DOHH2 (cell line): ENCODE measurements around the gene ORC4.

Experiments
- H3F3A ChIP-seq: fragments of 200-600 bp; sonication (generic), shearing (Covaris generic); 2 replicates; pipeline ENCODE4 v1.6.0; 2016; ENCODE audit warnings: antibody characterized with exemption, mild to moderate bottlenecking; ENCODE audit not compliant: control insufficient read depth, insufficient read depth
- H3K27ac ChIP-seq: fragments of 200-600 bp; sonication (generic); 2 replicates; pipeline ENCODE4 v1.5.1; 2014; ENCODE audit warnings: low read depth, mild to moderate bottlenecking, low read length, moderate library complexity
- H3K27me3 ChIP-seq: fragments of 200-600 bp; sonication (generic); 2 replicates; pipeline ENCODE4 v1.6.1; 2014; ENCODE audit warnings: mild to moderate bottlenecking, low read length, mixed read lengths; ENCODE audit not compliant: control insufficient read depth
- H3K36me3 ChIP-seq: fragments of 200-600 bp; sonication (generic); 2 replicates; pipeline ENCODE4 v1.6.1; 2014; ENCODE audit warnings: mild to moderate bottlenecking, low read length, moderate library complexity, mixed read lengths; ENCODE audit not compliant: control insufficient read depth
- H3K4me1 ChIP-seq: fragments of 200-600 bp; sonication (generic); 2 replicates; pipeline ENCODE4 v1.6.1; 2014; ENCODE audit warnings: mild to moderate bottlenecking, low read length, mixed read lengths; ENCODE audit not compliant: control insufficient read depth
- H3K4me2 ChIP-seq: fragments of 200-600 bp; sonication (generic); 2 replicates; pipeline ENCODE4 v1.6.0; 2014; ENCODE audit warnings: mild to moderate bottlenecking, low read length, moderate library complexity
- H3K4me3 ChIP-seq: fragments of 200-600 bp; sonication (generic); 2 replicates; pipeline ENCODE4 v1.5.1; 2014; ENCODE audit warnings: mild to moderate bottlenecking, low read length, mixed read lengths
- H3K79me2 ChIP-seq: fragments of 200-600 bp; sonication (generic); 2 replicates; pipeline ENCODE4 v1.6.1; 2014; ENCODE audit warnings: mild to moderate bottlenecking, low read length, mixed read lengths; ENCODE audit not compliant: control insufficient read depth
- H3K9me2 ChIP-seq: fragments of 200-600 bp; sonication (generic); replicated peaks from 2 replicates; pipeline ENCODE4 v1.6.1; 2014; ENCODE audit warnings: mild to moderate bottlenecking, low read length, mixed read lengths; ENCODE audit not compliant: control insufficient read depth
- H3K9me3 ChIP-seq: fragments of 200-600 bp; sonication (generic); 2 replicates; pipeline ENCODE4 v1.6.1; 2014; ENCODE audit warnings: antibody characterized with exemption, low read length, mixed read lengths; ENCODE audit not compliant: control insufficient read depth, insufficient read depth
- H4K20me1 ChIP-seq: fragments of 200-600 bp; sonication (generic); 2 replicates; pipeline ENCODE4 v1.6.0; 2014; ENCODE audit warnings: low read depth, mild to moderate bottlenecking, antibody characterized with exemption, low read length, moderate library complexity; ENCODE audit not compliant: control insufficient read depth, insufficient read depth
- EZH2phosphoT487 ChIP-seq: fragments of 200-600 bp; sonication (generic); IDR thresholded peaks from 2 replicates; pipeline ENCODE4 v1.6.1; 2017; ENCODE audit warnings: borderline replicate concordance, mild to moderate bottlenecking, antibody characterized with exemption, low read length, moderate library complexity, mixed read lengths
- TF ChIP-seq, protein P1 (sequence below): fragments of 200-600 bp; sonication (generic); IDR thresholded peaks from one replicate; pipeline ENCODE4 v1.5.1; 2014; ENCODE audit warnings: antibody characterized with exemption, mild to moderate bottlenecking, low read depth, low read length; ENCODE audit not compliant: poor library complexity, severe bottlenecking

ORC4 gene

DNA sequence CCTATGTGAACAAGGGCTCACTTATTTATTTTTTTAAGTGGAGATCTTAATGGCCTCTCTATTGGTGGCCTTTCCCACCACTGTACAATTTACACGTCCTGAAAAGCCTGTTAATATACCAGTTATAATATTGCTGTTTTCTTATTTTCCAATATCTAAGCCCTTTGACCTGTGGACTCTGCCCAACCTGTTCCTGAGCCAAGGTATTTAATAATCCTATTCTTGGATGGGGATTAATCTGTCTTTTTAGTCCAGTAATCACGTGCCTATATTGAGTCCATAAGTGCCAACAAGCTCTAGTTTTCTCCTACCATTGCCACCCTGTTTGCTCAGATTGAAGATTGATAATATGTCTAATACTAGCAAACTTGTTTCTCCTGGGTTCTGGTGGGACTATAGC lies 43.1 kb upstream of the ORC4 start:
- Histone ChIP-seq H3F3A (no peaks in the 10 kb centered on the region), H3K4me3 (no peak overlapping the region), H4K20me1 (no peaks in the 10 kb centered on the region), H3K27ac (no peak overlapping the region), H3K4me2 (no peak overlapping the region), H3K4me1 (no peaks in the 10 kb centered on the region), H3K27me3 (no peaks in the 10 kb centered on the region), H3K9me2 (no peaks in the 10 kb centered on the region), H3K79me2 (no peaks in the 10 kb centered on the region), H3K36me3 (no peaks in the 10 kb centered on the region), H3K9me3 (no peaks in the 10 kb centered on the region)
- TF ChIP-seq, protein P1, sequence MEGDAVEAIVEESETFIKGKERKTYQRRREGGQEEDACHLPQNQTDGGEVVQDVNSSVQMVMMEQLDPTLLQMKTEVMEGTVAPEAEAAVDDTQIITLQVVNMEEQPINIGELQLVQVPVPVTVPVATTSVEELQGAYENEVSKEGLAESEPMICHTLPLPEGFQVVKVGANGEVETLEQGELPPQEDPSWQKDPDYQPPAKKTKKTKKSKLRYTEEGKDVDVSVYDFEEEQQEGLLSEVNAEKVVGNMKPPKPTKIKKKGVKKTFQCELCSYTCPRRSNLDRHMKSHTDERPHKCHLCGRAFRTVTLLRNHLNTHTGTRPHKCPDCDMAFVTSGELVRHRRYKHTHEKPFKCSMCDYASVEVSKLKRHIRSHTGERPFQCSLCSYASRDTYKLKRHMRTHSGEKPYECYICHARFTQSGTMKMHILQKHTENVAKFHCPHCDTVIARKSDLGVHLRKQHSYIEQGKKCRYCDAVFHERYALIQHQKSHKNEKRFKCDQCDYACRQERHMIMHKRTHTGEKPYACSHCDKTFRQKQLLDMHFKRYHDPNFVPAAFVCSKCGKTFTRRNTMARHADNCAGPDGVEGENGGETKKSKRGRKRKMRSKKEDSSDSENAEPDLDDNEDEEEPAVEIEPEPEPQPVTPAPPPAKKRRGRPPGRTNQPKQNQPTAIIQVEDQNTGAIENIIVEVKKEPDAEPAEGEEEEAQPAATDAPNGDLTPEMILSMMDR: no peak
- TF ChIP-seq EZH2phosphoT487: no peak

DNA sequence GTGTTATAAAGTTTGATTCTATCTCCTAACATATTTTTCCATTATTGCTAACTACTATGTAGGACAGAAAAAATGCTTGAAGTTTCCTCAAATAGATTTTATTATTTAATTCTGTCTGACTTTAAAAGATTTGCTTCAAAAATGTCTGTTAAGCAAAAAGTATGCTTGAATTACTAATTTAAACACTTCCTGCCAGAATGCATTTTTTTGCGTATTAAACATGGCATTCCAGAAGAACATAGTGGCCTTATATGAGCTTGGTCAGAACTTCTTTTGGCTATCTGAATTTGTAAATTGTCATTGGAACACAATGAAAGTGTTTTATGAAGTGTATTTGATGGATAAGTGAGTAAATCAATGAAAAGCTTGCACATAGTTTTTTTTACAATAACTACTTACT lies 38.1 kb upstream of the ORC4 start:
- no peaks in the 10 kb centered on the region for H3K79me2 ChIP-seq
- no peak overlapping the region for H3K4me2 ChIP-seq
- H3K4me1 ChIP-seq: no peaks in the 10 kb centered on the region
- no peaks in the 10 kb centered on the region for H3K27me3 ChIP-seq
- H3F3A ChIP-seq: no peaks in the 10 kb centered on the region
- TF ChIP-seq, protein P1: no peak
- no peak for TF ChIP-seq EZH2phosphoT487
- H3K36me3 ChIP-seq: no peaks in the 10 kb centered on the region
- H4K20me1 ChIP-seq: no peaks in the 10 kb centered on the region
- no peaks in the 10 kb centered on the region for H3K9me2 ChIP-seq
- no peak overlapping the region for H3K4me3 ChIP-seq
- no peak overlapping the region for H3K27ac ChIP-seq
- H3K9me3 ChIP-seq: no peaks in the 10 kb centered on the region

DNA sequence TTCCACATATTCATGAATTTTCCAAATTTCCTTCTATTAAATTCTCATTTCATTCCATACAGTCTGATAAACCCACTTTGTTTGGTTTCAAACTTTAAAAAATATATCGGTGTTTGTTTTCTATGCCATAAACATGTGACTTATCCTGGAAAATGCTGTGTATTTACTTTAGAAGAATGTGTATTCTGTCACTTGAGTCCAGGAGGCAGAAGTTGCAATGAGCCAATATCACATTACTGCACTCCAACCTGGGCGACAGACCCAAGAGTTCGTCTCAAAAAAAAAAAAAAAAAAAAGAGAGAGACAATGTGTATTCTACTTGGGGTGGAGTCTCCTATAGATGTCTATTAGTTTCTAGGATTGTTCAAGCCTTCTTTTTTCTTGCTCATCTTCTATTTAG lies 32.1 kb upstream of the ORC4 start:
- no peaks in the 10 kb centered on the region for H3K27me3 ChIP-seq
- no peaks in the 10 kb centered on the region for H3K36me3 ChIP-seq
- no peak overlapping the region for H3K4me2 ChIP-seq
- H3K79me2 ChIP-seq: no peaks in the 10 kb centered on the region
- no peaks in the 10 kb centered on the region; the same call in 1 of the 2 replicates for H3K4me1 ChIP-seq
- no peak for TF ChIP-seq EZH2phosphoT487
- TF ChIP-seq, protein P1: no peak
- no peaks in the 10 kb centered on the region for H3K9me3 ChIP-seq
- no peak overlapping the region for H3K4me3 ChIP-seq
- no peaks in the 10 kb centered on the region for H3K9me2 ChIP-seq
- no peak overlapping the region for H3K27ac ChIP-seq
- no peaks in the 10 kb centered on the region for H3F3A ChIP-seq
- H4K20me1 ChIP-seq: no peaks in the 10 kb centered on the region

DNA sequence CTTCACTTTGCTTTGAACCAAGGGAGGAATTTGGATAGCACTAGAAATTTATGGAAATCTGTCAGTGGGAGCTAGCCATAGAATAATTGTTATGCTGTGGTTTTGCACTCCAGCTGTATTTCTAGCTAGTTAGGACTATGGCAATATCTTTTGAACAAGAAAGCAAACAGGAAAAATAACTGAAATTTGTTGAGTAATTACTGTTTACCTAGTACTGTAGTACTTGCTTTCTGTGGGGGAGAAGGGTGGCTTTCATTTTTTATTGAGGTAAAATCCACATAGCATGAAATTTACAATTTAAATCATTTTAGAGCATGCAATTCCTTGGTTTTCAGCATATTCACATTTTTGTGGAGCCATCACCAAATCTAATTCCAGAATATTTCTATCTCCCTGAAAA lies 28.7 kb upstream of the ORC4 start:
- Histone ChIP-seq H3K36me3 (no peaks in the 10 kb centered on the region), H4K20me1 (no peaks in the 10 kb centered on the region), H3K27ac (no peak overlapping the region), H3K4me2 (no peak overlapping the region), H3K9me3 (no peaks in the 10 kb centered on the region), H3K9me2 (no peaks in the 10 kb centered on the region), H3K4me1 (no peaks in the 10 kb centered on the region; the same call in 1 of the 2 replicates), H3K4me3 (no peak overlapping the region), H3F3A (no peaks in the 10 kb centered on the region), H3K79me2 (no peaks in the 10 kb centered on the region), H3K27me3 (no peaks in the 10 kb centered on the region)
- TF ChIP-seq EZH2phosphoT487: no peak
- TF ChIP-seq, protein P1: no peak
